SK-N-DZ (cell line): Measurements from ENCODE around the gene SCIN.
A peak's percentile ranks its signal among the peaks of the same experiment; 100 is the strongest.
"Not testable (repeated sequence)": the region's sequence is repeated elsewhere in the genome, so short reads cannot be mapped to it uniquely, and the experiment has no call there.

Source experiments
- DNase-seq: peaks from one replicate; pipeline ENCODE4 v3.0.0-alpha.2; 2015; ENCODE audit warnings: low spot score

SCIN gene

GRCh38 chr7:12612622-12613021, 42.1 kb downstream of the SCIN start:
- DNase-seq = no peak

GRCh38 chr7:12619461-12620069, 49.0 kb downstream of the SCIN start:
- DNase-seq = no peak

- DNase-seq = no peak
These were observed 49.9 kb downstream of the SCIN start for GRCh38 chr7:12620371-12620770.

- DNase-seq = no peak
These were observed 52.7 kb downstream of the SCIN start for GRCh38 chr7:12623223-12623622.

GRCh38 chr7:12623885-12624498, 53.5 kb downstream of the SCIN start:
- DNase-seq = no peak

- no peak for DNase-seq
These were observed 55.3 kb downstream of the SCIN start for GRCh38 chr7:12625836-12626235.

GRCh38 chr7:12629816-12630512, 59.4 kb downstream of the SCIN start:
- no peak for DNase-seq

- DNase-seq = no peak
These were observed 59.9 kb downstream of the SCIN start for GRCh38 chr7:12630513-12630819.

GRCh38 chr7:12633582-12633981, 63.1 kb downstream of the SCIN start:
- no peak for DNase-seq

GRCh38 chr7:12635830-12636229, 65.3 kb downstream of the SCIN start:
- no peak for DNase-seq

- DNase-seq = no peak
These were observed 66.8 kb downstream of the SCIN start for GRCh38 chr7:12637328-12637727.

- peak; percentile 66 for DNase-seq
These were observed 67.5 kb downstream of the SCIN start for GRCh38 chr7:12637819-12638592.

- DNase-seq = peak; percentile 36
These were observed 68.4 kb downstream of the SCIN start for GRCh38 chr7:12638851-12639456.

GRCh38 chr7:12640299-12641096, 70.0 kb downstream of the SCIN start:
- no peak for DNase-seq

- DNase-seq = no peak
These were observed 70.7 kb downstream of the SCIN start for GRCh38 chr7:12641196-12641595.

GRCh38 chr7:12642508-12642907, 72.0 kb downstream of the SCIN start:
- DNase-seq = no peak

GRCh38 chr7:12643001-12643643, 72.6 kb downstream of the SCIN start:
- DNase-seq = no peak

GRCh38 chr7:12643644-12644043, 73.1 kb downstream of the SCIN start:
- DNase-seq = no peak

- not testable (repeated sequence) for DNase-seq
These were observed 74.7 kb downstream of the SCIN start for GRCh38 chr7:12645212-12645611.

GRCh38 chr7:12646139-12646538, 75.6 kb downstream of the SCIN start:
- DNase-seq = peak; percentile 31
